AG20443 (cell line): Measurements from ENCODE around the gene TOMM40.
A peak's percentile ranks its signal among the peaks of the same experiment; 100 is the strongest.
"Not testable (repeated sequence)": the region's sequence is repeated elsewhere in the genome, so short reads cannot be mapped to it uniquely, and the experiment has no call there.

Source experiments
- DNase-seq: peaks from one replicate; pipeline ENCODE4 v3.0.0; 2012; ENCODE audit warnings: low spot score, mixed read lengths

The TOMM40 gene

GRCh38 chr19:44871809-44872208 lies 19.2 kb upstream of the TOMM40 start:
- DNase-seq = no peak

- DNase-seq = no peak
Observed at GRCh38 chr19:44872661-44873060, 18.4 kb upstream of the TOMM40 start.

- no peak for DNase-seq
Observed at GRCh38 chr19:44874317-44874716, 16.7 kb upstream of the TOMM40 start.

GRCh38 chr19:44875666-44876451 lies 15.2 kb upstream of the TOMM40 start:
- no peak for DNase-seq

- DNase-seq = no peak
Observed at GRCh38 chr19:44876930-44877535, 14.0 kb upstream of the TOMM40 start.

- DNase-seq = no peak
Observed at GRCh38 chr19:44878120-44878865, 12.8 kb upstream of the TOMM40 start.

GRCh38 chr19:44879309-44880065 lies 11.6 kb upstream of the TOMM40 start:
- no peak for DNase-seq

- no peak for DNase-seq
Observed at GRCh38 chr19:44882063-44882462, 9.0 kb upstream of the TOMM40 start.

- DNase-seq = not testable (repeated sequence)
Observed at GRCh38 chr19:44882619-44883397, 8.2 kb upstream of the TOMM40 start.

GRCh38 chr19:44883922-44884321 lies 7.1 kb upstream of the TOMM40 start:
- no peak for DNase-seq

GRCh38 chr19:44884566-44884965 lies 6.5 kb upstream of the TOMM40 start:
- DNase-seq = no peak

- no peak for DNase-seq
Observed at GRCh38 chr19:44886141-44886540, 4.9 kb upstream of the TOMM40 start.

GRCh38 chr19:44887648-44888047 lies 3.4 kb upstream of the TOMM40 start:
- no peak for DNase-seq

- not testable (repeated sequence) for DNase-seq
Observed at GRCh38 chr19:44888335-44888734, 2.7 kb upstream of the TOMM40 start.

- DNase-seq = no peak
Observed at GRCh38 chr19:44889830-44890365, 1.2 kb upstream of the TOMM40 start.

GRCh38 chr19:44890366-44891015 lies 563 bp upstream of the TOMM40 start:
- DNase-seq = peak; percentile 98

GRCh38 chr19:44892932-44893331 lies 1.9 kb downstream of the TOMM40 start:
- no peak for DNase-seq

GRCh38 chr19:44893332-44894051 lies 2.4 kb downstream of the TOMM40 start:
- no peak for DNase-seq

- no peak for DNase-seq
Observed at GRCh38 chr19:44894052-44894400, 3.0 kb downstream of the TOMM40 start.

GRCh38 chr19:44894946-44895345 lies 3.9 kb downstream of the TOMM40 start:
- no peak for DNase-seq
